Fibroblast of the aortic adventitia (primary cell): ENCODE data around the gene RAVER1. TPM values are rescaled to one million over a fixed set of nuclear protein-coding genes. Genes with fewer than 3 reads are reported as not detected.
A peak's percentile ranks its signal among the peaks of the same experiment; 100 is the strongest.

ENCODE experiments used
- DNase-seq: peaks from one replicate; pipeline ENCODE4 v3.0.0-alpha.2; 2010; ENCODE audit warnings: low read depth
- H3K4me3 ChIP-seq: 2 replicates; pipeline ENCODE4 v1.5.1; 2011; ENCODE audit warnings: low read depth, mild to moderate bottlenecking, control low read depth, low read length, moderate library complexity
- total RNA-seq: library from RNA; depleted of rRNA; stranded (reverse); fragments of >200 nt; gene quantifications from 2 replicates; pipeline ENCODE4 v1.2.3, GENCODE V29; 2012; ENCODE audit warnings: low replicate concordance
- TF ChIP-seq, protein P1 (sequence below): IDR thresholded peaks from 2 replicates; pipeline ENCODE4 v1.5.1; 2011; ENCODE audit warnings: mild to moderate bottlenecking, low read length, control low read depth, inconsistent platforms; ENCODE audit not compliant: insufficient read depth

Gene RAVER1
- total RNA-seq, 1 donor = 12.0 TPM

GRCh38 chr19:10333758-10334587, 644 bp upstream of the RAVER1 start:
- TF ChIP-seq, protein P1, sequence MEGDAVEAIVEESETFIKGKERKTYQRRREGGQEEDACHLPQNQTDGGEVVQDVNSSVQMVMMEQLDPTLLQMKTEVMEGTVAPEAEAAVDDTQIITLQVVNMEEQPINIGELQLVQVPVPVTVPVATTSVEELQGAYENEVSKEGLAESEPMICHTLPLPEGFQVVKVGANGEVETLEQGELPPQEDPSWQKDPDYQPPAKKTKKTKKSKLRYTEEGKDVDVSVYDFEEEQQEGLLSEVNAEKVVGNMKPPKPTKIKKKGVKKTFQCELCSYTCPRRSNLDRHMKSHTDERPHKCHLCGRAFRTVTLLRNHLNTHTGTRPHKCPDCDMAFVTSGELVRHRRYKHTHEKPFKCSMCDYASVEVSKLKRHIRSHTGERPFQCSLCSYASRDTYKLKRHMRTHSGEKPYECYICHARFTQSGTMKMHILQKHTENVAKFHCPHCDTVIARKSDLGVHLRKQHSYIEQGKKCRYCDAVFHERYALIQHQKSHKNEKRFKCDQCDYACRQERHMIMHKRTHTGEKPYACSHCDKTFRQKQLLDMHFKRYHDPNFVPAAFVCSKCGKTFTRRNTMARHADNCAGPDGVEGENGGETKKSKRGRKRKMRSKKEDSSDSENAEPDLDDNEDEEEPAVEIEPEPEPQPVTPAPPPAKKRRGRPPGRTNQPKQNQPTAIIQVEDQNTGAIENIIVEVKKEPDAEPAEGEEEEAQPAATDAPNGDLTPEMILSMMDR = no peak
- H3K4me3 ChIP-seq = peak overlapping the region; percentile 88
- peak; percentile 4 for DNase-seq

- H3K4me3 ChIP-seq = peak overlapping the region; percentile 87
- TF ChIP-seq, protein P1 = no peak
- no peak for DNase-seq
Observed at GRCh38 chr19:10332158-10332964, 968 bp downstream of the RAVER1 start.

GRCh38 chr19:10329555-10329954, 3.8 kb downstream of the RAVER1 start:
- DNase-seq = no peak
- TF ChIP-seq, protein P1 = no peak
- no peak overlapping the region for H3K4me3 ChIP-seq

DNA sequence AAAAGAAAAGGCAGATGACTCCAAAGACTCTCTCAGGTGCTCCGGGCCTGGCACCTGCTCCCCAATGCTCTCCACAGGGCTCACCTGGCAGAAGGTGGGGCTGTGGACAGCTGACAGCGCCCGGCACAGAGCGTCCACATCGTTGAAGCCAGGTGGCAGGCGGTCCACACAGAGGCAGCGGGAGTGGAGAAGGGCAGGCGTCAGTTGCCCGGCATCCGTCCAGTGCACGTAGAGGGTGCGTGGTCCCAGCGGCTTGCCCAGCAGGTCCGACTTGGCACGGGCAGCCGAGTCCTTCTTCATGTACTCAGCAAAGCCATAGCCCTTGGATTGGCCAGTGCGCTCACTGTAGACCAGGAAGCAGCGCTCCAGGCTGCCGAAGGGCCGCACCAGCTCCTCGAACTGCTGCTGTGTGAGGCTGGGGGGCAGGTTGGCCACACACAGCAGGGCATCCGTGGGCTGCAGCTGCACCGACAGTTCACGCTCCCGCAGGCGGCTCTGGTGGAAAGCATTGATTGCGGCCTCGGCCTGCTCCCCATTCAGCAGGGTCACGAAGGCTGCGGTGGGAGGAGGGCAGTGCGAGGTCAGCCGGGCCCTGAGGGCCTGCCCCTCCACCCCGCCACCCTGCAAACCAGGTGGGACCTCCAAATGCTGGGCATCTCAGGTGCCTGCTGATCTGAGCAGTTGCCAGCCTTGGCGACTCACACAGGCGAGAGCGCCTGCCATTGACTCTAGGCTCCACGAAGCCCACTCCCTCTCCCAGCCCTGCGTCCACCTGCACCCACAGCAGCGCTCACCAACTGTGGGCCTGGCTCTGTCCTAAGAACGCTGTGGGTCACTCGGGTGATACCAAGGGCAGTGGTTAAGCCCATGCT, 4.5 kb downstream of the RAVER1 start:
- no peak overlapping the region for H3K4me3 ChIP-seq
- no peak for DNase-seq
- TF ChIP-seq, protein P1 = no peak

DNA sequence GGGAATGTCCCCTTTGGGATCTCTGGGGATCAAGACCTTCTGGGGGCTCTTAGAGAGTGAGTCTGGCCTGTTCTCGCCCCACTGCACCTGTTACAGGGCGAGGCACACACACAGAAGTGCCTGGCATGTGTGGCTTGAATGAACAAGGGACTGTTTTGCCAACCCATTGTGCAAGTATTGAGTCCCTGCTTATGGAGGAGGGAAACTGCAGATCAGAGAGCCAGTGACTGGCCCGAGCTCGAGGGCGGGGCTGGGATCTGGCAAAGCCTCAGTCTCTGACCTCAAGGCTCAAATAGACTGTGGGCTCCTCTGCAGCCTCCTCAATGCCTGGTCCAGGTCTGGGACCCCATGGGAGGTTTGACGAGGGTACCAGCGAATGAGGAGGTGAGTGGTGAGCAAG, 5.5 kb downstream of the RAVER1 start:
- no peak for DNase-seq
- TF ChIP-seq, protein P1 = no peak
- no peak overlapping the region for H3K4me3 ChIP-seq

DNA sequence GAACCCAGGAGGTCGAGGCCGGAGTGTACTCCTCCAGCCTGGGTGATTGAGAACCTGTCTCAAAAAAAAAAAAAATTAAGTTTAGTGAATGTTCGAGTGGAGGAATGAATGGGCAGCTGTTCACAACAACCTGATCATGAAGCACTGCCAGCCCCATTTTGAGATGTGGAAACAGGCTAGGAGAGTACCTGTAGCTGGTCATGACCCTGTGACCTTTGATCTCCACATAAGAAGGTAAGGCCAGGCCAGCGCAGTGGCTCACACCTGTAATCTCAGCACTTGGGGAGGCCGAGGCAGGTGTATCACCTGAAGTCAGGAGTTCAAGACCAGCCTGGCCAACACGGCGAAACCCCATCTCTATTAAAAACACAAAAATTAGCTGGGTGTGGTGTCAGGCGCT, 7.6 kb downstream of the RAVER1 start:
- H3K4me3 ChIP-seq = no peak overlapping the region
- TF ChIP-seq, protein P1 = no peak
- no peak for DNase-seq
